ENCODE data around the gene FBXO46. TPM values are rescaled to one million over a fixed set of nuclear protein-coding genes. Genes with fewer than 3 reads are reported as not detected.
A peak's percentile ranks its signal among the peaks of the same experiment; 100 is the strongest.

The FBXO46 gene
- polyA plus RNA-seq (2011; rRNA removed) (1.4 and 2.2 TPM in 2 replicates), polyA minus RNA-seq (2011; rRNA and poly(A)+ RNA removed) (1.8 and 2.4 TPM in 2 replicates)

- H3K4me3 ChIP-seq (ENCODE audit: low read depth, low read length) = peak within 1 kb of the TSS; percentile 72
- H3K27ac ChIP-seq (ENCODE audit: low read depth, low read length) = peak within 1 kb of the TSS; percentile 21
- ChIA-PET CTCF (interaction anchor here (0.7 to 1.5 kb wide), 6 partner anchors 13 to 86 kb away, joined by 3 to 8 read pairs (median 4); no protein-coding TSS in a partner anchor), POLR2A (interaction anchor here (0.6 to 2.2 kb wide), 12 partner anchors 10 to 566 kb away, joined by 3 to 20 read pairs (median 5); partner anchors contain the start of genes DMPK, QPCTL, SIX5 and SNRPD2)
- no peaks in the 10 kb centered on the region for H3K27me3 ChIP-seq (ENCODE audit: control insufficient read depth, insufficient read depth, low read length)
- H3K9me3 ChIP-seq (ENCODE audit: control insufficient read depth, insufficient read depth, low read length) = peaks cover 4% of the 10 kb centered on the region; the same call in 1 of the 2 replicates
- TF ChIP-seq, protein P1, sequence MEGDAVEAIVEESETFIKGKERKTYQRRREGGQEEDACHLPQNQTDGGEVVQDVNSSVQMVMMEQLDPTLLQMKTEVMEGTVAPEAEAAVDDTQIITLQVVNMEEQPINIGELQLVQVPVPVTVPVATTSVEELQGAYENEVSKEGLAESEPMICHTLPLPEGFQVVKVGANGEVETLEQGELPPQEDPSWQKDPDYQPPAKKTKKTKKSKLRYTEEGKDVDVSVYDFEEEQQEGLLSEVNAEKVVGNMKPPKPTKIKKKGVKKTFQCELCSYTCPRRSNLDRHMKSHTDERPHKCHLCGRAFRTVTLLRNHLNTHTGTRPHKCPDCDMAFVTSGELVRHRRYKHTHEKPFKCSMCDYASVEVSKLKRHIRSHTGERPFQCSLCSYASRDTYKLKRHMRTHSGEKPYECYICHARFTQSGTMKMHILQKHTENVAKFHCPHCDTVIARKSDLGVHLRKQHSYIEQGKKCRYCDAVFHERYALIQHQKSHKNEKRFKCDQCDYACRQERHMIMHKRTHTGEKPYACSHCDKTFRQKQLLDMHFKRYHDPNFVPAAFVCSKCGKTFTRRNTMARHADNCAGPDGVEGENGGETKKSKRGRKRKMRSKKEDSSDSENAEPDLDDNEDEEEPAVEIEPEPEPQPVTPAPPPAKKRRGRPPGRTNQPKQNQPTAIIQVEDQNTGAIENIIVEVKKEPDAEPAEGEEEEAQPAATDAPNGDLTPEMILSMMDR (IDR thresholded peaks at IDR 0.05; ENCODE audit: low read depth, low read length) = peak; percentile 25; the same call in 1 of the 2 replicates
- DNase-seq (ENCODE audit: low read depth, low spot score) = peak; percentile 95
Measured at GRCh38 chr19:45730368-45731288, at the start of gene FBXO46. FBXO46 (minus strand) TSS chr19:45730896; CDS start chr19:45713495, 17,401 bp downstream.

DNA sequence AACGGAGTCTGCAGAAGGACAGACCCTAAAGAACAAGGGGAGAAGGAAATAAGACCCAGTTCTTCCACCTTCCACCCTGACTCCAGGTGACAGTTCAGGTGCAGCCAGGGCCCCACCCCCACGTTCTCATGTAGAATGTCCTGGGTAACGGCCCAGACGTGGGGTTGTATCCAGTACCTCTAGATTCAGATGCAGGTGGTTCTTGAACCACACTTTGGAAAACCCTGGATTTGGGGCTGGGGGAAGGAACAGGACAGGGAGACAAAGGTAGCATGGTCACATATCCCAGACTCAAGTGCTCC is 49.4 kb upstream of the FBXO46 start:
- Histone ChIP-seq H3K27ac (ENCODE audit: low read depth, low read length) (no peak overlapping the region), H3K9me3 (ENCODE audit: control insufficient read depth, insufficient read depth, low read length) (no peaks in the 10 kb centered on the region; the same call in 1 of the 2 replicates), H3K27me3 (ENCODE audit: control insufficient read depth, insufficient read depth, low read length) (no peaks in the 10 kb centered on the region), H3K4me3 (ENCODE audit: low read depth, low read length) (peak overlapping the region; percentile 62; the same call in 1 of the 2 replicates)
- TF ChIP-seq, protein P1 (IDR thresholded peaks at IDR 0.05; ENCODE audit: low read depth, low read length) = no peak
- CTCF ChIA-PET = no interaction called here
- POLR2A ChIA-PET = no interaction called here
- DNase-seq (ENCODE audit: low read depth, low spot score) = no peak

DNA sequence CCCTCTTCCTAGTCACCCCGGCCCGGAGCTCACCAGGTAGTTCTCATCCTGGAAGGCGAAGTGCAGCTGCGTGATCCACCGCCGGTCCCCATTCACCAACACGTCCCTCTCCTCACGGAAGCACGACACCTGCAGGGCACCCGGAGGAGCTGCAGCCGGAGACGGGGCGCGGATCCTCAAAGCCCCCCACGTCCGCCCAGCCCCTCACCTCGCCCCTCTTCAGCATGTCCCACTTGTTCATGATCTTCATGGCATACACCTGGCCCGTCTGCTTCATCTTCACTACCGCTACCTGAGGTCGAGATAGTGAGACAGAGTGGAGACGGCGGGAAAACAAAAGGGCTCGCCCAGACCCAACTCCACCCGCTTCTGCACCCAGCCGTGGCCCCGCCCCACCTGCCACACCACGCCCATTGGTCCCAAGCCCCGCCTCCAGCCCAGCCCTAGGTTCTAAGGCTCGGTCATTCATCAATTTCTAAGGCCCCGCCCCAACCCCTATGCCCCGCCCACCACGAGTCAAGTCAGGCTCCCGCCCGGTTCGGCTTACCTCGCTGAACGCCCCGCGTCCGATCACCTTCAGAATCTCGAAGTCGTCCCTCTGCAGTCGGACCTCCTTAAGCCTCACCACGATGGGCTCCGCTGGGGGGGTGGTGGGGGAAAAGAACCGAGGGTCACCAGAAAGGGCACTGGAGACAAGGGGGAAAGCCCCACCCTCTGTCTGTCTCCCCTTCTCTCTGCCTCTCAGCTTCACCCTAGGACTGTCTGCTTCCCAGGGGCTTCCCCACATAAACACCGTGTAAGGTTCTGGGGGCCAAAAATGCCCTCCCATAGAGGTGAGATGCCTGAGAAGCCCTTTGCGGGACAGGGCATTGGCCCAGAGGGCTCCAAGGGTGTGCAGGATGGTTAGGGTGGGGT is 48.8 kb upstream of the FBXO46 start:
- TF ChIP-seq, protein P1 (IDR thresholded peaks at IDR 0.05; ENCODE audit: low read depth, low read length) = no peak; the same call in 1 of the 2 replicates
- Histone ChIP-seq H3K4me3 (ENCODE audit: low read depth, low read length) (no peak overlapping the region), H3K27me3 (ENCODE audit: control insufficient read depth, insufficient read depth, low read length) (no peaks in the 10 kb centered on the region), H3K9me3 (ENCODE audit: control insufficient read depth, insufficient read depth, low read length) (no peaks in the 10 kb centered on the region; the same call in 1 of the 2 replicates), H3K27ac (ENCODE audit: low read depth, low read length) (no peak overlapping the region)
- CTCF ChIA-PET = no interaction called here
- POLR2A ChIA-PET = no interaction called here
- no peak for DNase-seq (ENCODE audit: low read depth, low spot score)

DNA sequence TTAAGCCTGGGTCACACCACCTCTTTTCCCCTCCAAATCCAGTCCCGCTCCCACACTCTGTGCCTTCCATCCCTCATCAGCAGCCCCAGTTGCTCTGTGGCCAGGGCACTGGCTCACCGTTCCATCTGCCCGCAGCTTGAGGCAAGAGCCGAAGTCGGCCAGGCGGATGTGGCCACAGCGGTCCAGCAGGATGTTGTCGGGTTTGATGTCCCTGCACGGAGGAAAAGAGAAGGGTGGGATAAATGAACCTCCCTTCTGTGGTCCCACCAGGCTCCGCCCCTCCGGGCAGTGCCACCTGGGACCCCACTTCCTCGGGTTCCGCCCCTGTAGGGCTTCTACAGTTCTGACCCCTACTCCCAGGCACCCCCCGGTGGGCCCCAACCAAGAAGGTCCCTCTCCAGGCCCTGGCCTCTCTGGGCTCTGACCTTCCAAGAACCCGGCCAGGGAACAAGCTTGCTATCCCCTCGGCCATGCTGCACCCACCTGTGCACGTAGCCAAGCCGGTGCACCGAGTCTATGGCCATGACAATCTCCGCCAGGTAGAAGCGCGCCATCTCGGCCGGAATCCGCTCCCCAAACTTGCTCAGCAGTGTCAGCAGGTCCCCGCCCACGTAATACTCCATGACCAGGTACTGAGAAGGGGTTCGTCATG is 47.4 kb upstream of the FBXO46 start:
- Histone ChIP-seq H3K27ac (ENCODE audit: low read depth, low read length) (no peak overlapping the region), H3K27me3 (ENCODE audit: control insufficient read depth, insufficient read depth, low read length) (no peaks in the 10 kb centered on the region), H3K4me3 (ENCODE audit: low read depth, low read length) (no peak overlapping the region), H3K9me3 (ENCODE audit: control insufficient read depth, insufficient read depth, low read length) (no peaks in the 10 kb centered on the region; the same call in 1 of the 2 replicates)
- no peak for DNase-seq (ENCODE audit: low read depth, low spot score)
- TF ChIP-seq, protein P1 (IDR thresholded peaks at IDR 0.05; ENCODE audit: low read depth, low read length) = no peak
- ChIA-PET CTCF (interaction anchor here (0.6 to 0.9 kb wide), 2 partner anchors 21 to 105 kb away, joined by 3 read pairs; no protein-coding TSS in a partner anchor), POLR2A (interaction anchor here (0.6 to 0.7 kb wide), 2 partner anchors 21 to 48 kb away, joined by 3 to 5 read pairs; partner anchors contain the start of gene FBXO46)

Measured in AG04450 (cell line).